IPS-15b (cell line): Measurements from ENCODE around the gene PTPRM.

Source experiments
- H3K27me3 ChIP-seq: one replicate; pipeline ENCODE4 v1.6.1; 2013; ENCODE audit warnings: low read length; ENCODE audit not compliant: control insufficient read depth, insufficient read depth
- H3K36me3 ChIP-seq: one replicate; pipeline ENCODE4 v1.6.1; 2013; ENCODE audit warnings: low read length; ENCODE audit not compliant: control insufficient read depth, insufficient read depth
- H3K4me1 ChIP-seq: one replicate; pipeline ENCODE4 v1.6.1; 2013; ENCODE audit warnings: mild to moderate bottlenecking, low read length; ENCODE audit not compliant: control insufficient read depth, insufficient read depth
- H3K4me3 ChIP-seq: one replicate; pipeline ENCODE4 v1.5.1; 2013; ENCODE audit warnings: low read depth, low read length
- H3K9ac ChIP-seq: one replicate; pipeline ENCODE4 v1.6.1; 2013; ENCODE audit warnings: low read depth, mild to moderate bottlenecking, low read length
- H3K9me3 ChIP-seq: one replicate; pipeline ENCODE4 v1.6.1; 2013; ENCODE audit warnings: mild to moderate bottlenecking, low read length; ENCODE audit not compliant: control insufficient read depth, insufficient read depth

PTPRM gene

DNA sequence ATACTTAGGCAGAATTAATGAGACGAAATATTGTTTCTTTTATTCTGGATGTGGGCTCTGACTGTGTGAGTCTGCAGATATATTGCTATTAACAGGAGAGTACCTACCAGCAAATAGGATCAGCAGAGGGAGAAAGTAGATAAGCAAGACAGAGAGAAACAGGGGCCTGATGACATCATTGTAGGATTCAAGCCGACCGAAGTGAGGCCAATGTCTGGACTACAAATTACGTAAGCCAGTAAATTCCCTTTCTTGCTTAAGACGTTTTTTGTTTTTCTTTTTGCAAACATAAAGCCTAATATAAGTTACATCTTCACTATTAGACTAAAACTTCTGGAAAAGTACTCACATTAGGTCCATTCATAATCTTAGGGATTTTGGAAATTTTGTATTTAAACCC, 21.4 kb upstream of the PTPRM start:
- Histone ChIP-seq H3K4me3 (no peak overlapping the region), H3K36me3 (no peaks in the 10 kb centered on the region), H3K4me1 (no peaks in the 10 kb centered on the region), H3K27me3 (no peaks in the 10 kb centered on the region), H3K9me3 (no peaks in the 10 kb centered on the region), H3K9ac (no peak overlapping the region)

DNA sequence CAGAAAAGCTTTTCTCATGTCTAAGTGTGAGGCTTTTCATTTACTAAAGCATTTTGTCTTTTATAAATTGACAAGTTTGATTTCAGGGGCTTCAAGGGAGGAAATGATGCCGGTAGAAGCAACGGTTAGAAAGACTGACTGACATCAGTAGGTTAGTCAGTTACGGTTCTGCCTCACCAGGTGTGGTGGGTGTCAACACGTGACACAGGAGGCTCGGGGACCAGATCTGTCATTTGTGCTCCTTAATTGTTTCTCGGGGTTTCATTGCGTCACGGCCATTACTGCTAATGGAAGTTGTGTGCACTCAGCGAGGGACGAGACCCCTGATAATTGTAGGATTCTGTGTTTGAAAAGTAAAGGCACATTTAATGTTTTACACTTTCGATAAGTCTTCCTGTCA, 18.9 kb upstream of the PTPRM start:
- Histone ChIP-seq H3K4me1 (no peaks in the 10 kb centered on the region), H3K4me3 (no peak overlapping the region), H3K9me3 (no peaks in the 10 kb centered on the region), H3K36me3 (no peaks in the 10 kb centered on the region), H3K9ac (no peak overlapping the region), H3K27me3 (no peaks in the 10 kb centered on the region)

DNA sequence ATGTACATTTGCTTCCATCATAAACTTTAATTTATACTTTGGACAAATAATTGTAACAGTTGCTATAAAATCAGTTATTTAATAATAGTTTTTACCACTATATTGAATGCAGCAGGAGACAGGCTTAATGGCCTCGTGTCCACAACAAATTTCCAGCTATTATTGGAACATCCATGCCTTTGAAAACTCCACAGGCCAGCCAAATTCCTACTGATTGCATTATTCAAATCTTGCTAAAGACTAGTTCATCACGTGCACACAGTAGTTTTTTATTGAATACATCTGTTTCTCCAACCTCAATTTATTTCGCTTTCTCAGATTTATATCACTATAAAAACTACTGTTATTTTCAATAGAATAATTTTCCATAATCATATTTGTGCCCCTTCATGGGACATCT, 18.4 kb upstream of the PTPRM start:
- H3K9me3 ChIP-seq = no peaks in the 10 kb centered on the region
- H3K36me3 ChIP-seq = no peaks in the 10 kb centered on the region
- H3K4me1 ChIP-seq = no peaks in the 10 kb centered on the region

DNA sequence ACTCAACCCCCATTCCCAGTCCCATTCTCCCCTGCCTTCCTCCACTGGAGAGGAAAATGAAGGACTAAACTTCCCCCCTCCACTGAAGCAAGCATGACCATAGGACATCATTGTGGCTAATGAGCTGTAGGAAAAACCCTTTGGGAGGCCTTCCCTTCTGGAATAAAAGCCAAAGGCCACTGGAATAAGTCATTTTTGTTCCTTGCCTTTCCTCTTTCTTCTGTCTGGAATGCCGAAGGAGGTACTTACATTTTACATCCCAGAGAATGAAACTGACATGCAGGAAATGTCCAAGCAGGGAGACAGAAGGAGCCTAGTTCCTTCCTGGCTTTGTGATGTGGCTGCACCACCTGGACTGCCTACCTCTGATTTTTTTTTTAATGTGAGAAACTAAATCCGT, 9.1 kb upstream of the PTPRM start:
- H3K27me3 ChIP-seq = no peaks in the 10 kb centered on the region
- H3K9ac ChIP-seq = no peak overlapping the region
- H3K4me3 ChIP-seq = no peak overlapping the region
- H3K36me3 ChIP-seq = no peaks in the 10 kb centered on the region
- H3K9me3 ChIP-seq = no peaks in the 10 kb centered on the region
- H3K4me1 ChIP-seq = peaks cover 10% of the 10 kb centered on the region

More for the DNA sequence above, 18.4 kb upstream of the PTPRM start:
- Histone ChIP-seq H3K4me3 (no peak overlapping the region), H3K27me3 (no peaks in the 10 kb centered on the region), H3K9ac (no peak overlapping the region)

DNA sequence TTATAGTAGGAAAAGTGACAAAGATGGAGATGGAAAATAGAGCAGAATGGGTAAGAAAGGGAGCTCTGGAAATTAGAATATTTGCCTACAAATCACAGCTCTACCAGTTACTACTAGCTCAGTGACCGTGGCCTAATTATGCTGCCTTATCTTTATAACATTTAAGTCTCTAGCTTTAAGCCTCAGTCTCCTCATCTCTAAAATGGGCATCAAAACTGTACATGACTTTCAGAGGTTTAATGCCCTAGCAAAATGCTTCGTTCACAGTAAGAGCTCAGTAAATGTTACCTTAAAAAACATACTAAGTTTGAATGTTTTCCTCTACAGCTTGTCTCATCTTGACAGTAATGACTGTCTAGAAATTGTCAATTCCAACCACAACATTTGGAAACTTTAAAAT, 8.3 kb upstream of the PTPRM start:
- Histone ChIP-seq H3K9me3 (no peaks in the 10 kb centered on the region), H3K4me1 (peaks cover 10% of the 10 kb centered on the region), H3K27me3 (no peaks in the 10 kb centered on the region)

DNA sequence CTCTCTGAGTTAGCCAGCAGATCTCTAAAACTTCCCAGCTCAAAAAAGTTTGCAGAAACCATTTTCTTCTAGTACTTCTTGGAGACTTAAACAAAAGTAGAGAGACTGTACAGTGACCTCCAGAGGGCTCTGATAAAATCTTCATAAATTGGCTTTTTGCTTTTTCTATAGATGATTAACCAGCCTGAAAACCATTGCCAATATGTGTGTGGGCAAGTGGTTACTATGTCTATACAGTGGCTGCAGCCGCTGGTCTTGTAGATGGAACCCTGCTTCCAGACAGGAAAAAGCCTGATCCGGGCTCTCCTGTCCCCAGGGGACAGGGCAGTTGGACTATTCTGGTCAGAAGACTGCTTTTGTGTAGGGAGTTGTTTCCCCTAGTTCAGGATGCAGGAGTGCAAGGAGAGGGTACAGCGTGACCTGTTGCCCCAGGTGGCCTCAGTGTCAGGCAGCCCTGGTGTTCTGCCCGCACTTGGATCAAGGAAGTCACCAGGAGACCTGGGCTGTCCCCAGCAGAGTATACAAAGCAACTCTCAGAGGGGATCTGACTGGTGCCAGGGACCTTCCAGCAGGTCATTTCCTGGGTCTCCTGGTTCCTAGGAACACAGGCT, 7.3 kb upstream of the PTPRM start:
- peaks cover 9% of the 10 kb centered on the region for H3K27me3 ChIP-seq
- peaks cover 10% of the 10 kb centered on the region for H3K4me1 ChIP-seq
- H3K9me3 ChIP-seq = no peaks in the 10 kb centered on the region
- H3K9ac ChIP-seq = no peak overlapping the region
- H3K4me3 ChIP-seq = no peak overlapping the region
- H3K36me3 ChIP-seq = no peaks in the 10 kb centered on the region

More for the DNA sequence above, 8.3 kb upstream of the PTPRM start:
- Histone ChIP-seq H3K9ac (no peak overlapping the region), H3K36me3 (no peaks in the 10 kb centered on the region), H3K4me3 (no peak overlapping the region)

DNA sequence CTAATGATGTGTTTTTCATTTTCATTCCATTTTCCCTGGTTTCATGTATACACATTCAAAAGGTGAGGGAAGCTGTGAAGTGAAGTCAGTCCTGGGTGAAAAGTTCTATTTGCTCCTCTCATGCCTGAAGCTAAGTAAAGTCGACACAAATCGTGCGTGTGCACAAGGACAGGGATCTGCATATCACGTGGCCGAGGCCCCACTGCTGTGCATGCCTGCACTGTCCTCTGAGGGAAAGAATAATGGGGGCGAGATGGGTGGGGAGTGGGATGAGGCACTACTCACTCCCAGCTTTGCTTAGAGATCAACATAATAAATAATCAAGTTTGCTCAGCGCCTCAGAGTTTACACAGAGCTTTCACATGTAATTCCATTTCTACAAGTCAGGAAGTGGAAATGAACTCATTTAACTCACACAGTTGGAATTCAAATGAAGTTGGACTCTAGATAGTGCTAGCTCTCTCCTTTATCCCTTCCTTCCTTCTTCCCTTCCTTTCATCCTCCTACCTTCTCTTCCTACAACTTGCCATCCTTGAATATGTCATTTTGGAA, 5.1 kb upstream of the PTPRM start:
- H3K9me3 ChIP-seq = no peaks in the 10 kb centered on the region
- H3K36me3 ChIP-seq = no peaks in the 10 kb centered on the region
- H3K27me3 ChIP-seq = peaks cover 25% of the 10 kb centered on the region
- no peak overlapping the region for H3K9ac ChIP-seq
- no peak overlapping the region for H3K4me3 ChIP-seq
- peaks cover 10% of the 10 kb centered on the region for H3K4me1 ChIP-seq

DNA sequence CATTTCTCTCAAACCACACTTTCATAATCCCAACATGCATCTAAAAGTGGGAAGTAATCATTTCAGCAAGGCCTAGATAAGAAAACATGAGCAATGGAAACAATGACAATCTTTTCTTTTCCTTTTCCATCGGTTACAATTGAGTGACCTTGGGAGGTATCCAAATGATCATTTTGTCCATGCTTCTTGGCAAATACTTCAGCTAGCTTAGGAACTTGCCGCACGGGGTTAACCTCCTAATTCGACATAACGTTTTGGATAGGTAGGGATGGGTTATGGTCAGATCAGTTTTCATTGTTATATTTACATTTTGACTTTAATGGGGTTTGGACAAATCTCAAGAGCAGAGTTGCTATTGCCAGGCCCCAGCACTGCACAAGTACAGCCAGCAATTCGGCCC, 4.6 kb upstream of the PTPRM start:
- Histone ChIP-seq H3K27me3 (peaks cover 25% of the 10 kb centered on the region), H3K36me3 (no peaks in the 10 kb centered on the region), H3K9me3 (no peaks in the 10 kb centered on the region), H3K4me3 (no peak overlapping the region), H3K9ac (no peak overlapping the region), H3K4me1 (peaks cover 10% of the 10 kb centered on the region)

DNA sequence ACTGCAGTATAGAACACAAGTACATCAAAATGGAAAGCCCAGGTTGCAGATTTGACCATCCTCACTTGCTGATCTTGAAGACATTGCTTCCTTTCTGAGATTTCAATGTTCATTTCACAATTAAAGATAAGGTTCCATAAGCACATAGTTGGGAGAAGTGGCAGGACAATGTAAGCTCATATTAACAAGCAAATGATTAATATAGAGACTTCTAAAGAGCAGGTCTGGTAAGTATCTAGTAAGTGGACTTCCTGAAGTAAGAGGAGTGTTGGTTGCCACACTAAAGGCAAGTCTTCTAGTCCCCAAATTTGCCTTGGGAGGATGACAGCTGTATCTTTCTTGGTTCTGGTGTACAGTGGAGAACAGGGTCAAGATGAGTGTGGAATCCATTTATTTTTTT, 1.4 kb upstream of the PTPRM start:
- H3K27me3 ChIP-seq = peaks cover 40% of the 10 kb centered on the region
- no peaks in the 10 kb centered on the region for H3K9me3 ChIP-seq
- H3K4me3 ChIP-seq = no peak overlapping the region
- peaks cover 10% of the 10 kb centered on the region for H3K4me1 ChIP-seq
- no peak overlapping the region for H3K9ac ChIP-seq
- no peaks in the 10 kb centered on the region for H3K36me3 ChIP-seq

DNA sequence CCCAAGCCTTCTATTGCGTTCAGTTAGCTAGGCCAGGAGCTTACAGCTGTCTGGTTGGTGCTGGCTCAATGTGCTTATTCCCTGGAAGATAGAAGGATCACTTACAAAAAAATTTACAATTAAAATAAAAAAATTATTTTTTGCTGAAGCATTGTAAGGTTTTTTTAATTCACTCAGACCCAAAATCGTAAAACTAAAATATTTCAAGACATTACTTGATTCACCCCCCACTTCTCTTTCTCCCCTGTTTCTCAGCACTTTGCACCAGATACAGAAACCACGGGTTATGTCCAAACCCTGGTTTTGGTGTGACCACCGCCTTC, 911 bp upstream of the PTPRM start:
- no peaks in the 10 kb centered on the region for H3K9me3 ChIP-seq
- H3K36me3 ChIP-seq = no peaks in the 10 kb centered on the region
- peak overlapping the region; percentile 62 for H3K9ac ChIP-seq
- H3K27me3 ChIP-seq = peaks cover 40% of the 10 kb centered on the region
- peaks cover 10% of the 10 kb centered on the region for H3K4me1 ChIP-seq
- peak overlapping the region; percentile 57 for H3K4me3 ChIP-seq

DNA sequence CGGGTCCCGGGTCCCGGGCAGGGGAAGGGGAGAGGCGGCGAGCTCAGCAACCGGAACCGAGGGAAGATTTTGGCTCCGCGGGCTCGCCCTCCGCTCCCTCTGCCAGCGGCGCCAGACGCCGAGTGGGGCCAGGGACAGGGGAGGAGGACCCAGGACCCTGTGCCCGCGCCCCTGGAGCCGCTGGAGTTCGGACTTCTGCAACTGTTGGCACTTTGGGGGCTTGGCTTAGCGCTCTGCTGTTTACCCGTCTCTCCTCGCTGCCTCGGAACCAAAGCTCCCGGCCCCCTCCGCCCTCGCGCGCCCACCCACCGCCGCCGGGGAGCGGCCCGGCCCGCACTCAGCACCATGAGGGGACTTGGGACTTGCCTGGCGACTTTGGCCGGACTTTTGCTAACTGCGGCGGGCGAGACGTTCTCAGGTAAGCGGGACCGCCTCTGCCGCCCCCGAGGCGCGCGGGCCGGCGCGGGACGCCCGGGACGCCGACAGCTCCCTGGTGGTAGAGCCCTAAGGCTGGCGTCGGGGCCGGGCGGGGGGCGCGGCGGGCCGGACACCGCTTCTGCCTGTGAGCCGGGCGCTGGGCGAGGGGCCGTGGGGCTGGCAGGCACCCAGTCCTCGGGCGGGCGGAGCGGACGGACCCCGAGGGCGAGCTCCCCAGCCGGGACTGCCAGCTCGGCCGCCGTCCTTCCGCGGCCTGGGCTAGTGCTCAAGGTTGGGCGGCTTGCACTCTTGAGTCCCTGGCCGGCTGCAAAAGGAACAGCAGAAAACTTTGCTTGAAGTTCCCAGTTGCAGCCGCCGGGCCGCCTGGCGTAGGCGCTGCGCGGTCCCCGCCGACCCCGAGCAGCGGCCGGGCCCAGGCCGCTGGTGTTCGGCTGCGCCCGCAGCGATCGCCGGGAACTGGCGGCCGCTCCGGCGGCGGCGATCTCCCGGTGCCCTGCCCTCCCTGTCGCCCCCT, 634 bp downstream of the PTPRM start:
- no peaks in the 10 kb centered on the region for H3K9me3 ChIP-seq
- H3K4me3 ChIP-seq = peak overlapping the region; percentile 61
- H3K27me3 ChIP-seq = peaks cover 40% of the 10 kb centered on the region
- H3K4me1 ChIP-seq = no peaks in the 10 kb centered on the region
- peak overlapping the region; percentile 40 for H3K9ac ChIP-seq
- H3K36me3 ChIP-seq = no peaks in the 10 kb centered on the region

DNA sequence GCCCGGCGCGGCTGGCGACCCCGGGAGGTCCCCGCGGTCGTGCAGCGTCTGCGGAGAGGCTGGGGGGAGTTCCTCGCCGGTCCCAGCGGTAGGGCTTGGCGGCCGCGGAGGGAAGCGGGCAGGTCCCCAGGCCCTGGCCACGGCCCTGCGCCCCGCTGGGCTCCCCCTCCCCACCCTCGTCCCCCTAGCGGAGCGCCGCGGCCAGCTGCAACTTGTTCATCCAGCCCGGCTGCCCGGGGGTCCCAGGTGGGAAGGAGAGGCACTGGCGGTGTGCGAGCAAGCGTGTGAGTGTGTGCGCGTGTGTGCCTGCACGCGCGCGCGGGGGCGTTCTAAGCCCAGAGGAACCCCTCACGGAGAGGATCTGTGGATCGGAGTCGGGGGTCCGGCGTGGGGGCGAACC, 1.3 kb downstream of the PTPRM start:
- Histone ChIP-seq H3K4me1 (no peaks in the 10 kb centered on the region), H3K9ac (no peak overlapping the region), H3K36me3 (no peaks in the 10 kb centered on the region), H3K9me3 (no peaks in the 10 kb centered on the region), H3K4me3 (peak overlapping the region; percentile 61), H3K27me3 (peaks cover 40% of the 10 kb centered on the region)
